GM21390 (cell line): ENCODE measurements around the gene MAP4K5.

Experiments used
- ATAC-seq: cut with Tn5 transposase; IDR thresholded peaks from one replicate; pipeline ENCODE4 v1.9.1; 2021; ENCODE audit not compliant: unreplicated experiment

The MAP4K5 gene

DNA sequence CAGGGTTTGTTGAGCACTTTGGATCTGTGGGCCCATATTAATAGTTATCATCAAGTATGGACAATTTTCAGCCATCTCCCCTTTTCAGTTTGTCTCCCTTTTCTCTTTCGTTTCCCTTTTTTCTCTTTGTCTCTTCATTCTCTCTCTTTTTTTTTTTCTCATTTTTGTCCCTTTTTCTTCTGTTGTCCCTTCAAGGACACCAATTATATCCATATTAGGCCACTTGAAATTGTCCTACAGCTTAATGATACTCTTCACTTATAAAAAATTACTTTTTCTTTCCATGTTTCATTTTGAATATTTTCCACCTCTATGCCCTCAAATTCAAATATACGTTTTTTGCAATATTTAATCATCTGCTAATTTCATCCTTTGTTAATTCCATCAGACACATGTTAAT lies 53.3 kb downstream of the MAP4K5 start:
- no peak for ATAC-seq

DNA sequence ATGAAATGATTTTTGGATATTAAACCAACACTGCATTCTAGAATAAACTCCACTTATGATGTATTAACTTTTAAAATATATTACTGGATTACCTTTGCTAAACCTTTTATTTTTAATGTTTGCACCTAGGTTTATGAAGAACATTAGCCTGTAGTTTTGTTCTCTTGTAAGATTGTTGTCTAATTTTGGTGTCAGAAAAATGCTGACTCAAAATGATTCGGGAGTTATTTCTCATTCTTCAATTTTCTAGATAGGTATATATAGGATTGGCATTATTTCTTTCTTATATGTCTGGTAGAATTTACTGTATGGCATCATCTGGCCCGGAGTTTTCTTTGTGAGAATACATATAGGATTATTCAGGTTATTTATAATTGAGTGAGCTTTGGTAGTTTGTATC lies 54.6 kb downstream of the MAP4K5 start:
- no peak for ATAC-seq

DNA sequence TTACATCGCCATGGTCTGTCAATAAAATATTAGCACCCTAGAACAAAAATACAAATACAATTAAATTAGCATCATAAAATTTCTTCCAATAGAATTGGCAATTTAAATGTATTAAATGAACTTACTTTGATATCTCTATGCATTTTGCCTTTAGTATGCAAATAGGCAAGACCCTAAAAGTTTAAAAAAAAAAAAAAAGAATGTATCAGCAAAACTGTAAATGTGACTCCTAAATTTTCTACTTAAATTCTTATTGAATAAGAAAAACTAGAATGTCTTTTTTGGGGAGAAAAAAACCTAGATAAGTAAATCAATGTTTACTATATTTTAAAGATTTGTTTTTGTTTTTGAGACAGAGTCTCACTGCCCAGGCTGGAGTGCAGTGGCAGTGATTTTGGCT lies 56.2 kb downstream of the MAP4K5 start:
- ATAC-seq: no peak

DNA sequence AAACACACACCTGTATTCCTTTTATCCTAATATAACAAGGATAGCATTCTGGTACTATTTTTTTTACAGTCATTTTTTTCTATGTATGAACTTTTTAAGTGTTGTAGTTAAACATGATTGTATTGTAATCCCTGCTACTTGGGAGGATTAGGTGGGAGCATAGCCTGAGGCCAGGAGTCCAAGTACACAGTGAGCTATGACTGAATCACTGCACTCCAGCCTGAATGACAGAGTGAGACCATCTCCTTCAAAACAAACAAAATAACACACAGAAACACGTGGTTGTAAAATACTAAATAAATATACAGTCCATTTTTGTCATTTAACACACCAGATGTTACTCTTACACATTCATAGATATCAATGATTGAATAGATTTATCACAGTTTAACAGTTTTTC lies 56.9 kb downstream of the MAP4K5 start:
- no peak for ATAC-seq

DNA sequence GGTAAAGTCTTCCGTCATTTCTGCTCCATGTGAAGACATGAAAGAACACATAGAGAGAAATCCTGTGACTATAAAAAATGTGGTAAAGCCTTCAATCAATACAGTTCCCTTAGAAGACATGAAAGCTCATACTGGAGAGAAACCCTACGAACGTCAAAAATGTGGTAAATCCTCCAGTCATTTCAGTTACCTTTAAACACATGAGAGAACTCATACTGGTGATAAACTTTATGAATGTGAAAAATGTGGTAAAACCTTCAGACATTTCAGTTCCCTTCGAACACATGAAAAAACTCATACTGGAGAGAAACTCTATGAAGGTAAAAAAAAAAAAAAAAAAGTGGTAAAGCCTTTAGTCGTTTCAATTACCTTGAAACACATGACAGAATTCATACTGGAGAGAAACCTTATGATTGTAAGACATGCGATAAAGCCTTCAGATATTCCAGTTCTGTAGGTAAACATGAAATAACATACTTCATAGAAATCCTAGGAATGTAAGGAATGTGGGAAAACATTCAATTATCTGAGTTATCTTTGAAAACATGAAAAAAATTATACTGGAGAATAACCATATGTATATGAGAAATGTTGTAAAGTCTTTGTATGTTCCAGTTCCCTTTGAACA lies 60.4 kb downstream of the MAP4K5 start:
- no peak for ATAC-seq

DNA sequence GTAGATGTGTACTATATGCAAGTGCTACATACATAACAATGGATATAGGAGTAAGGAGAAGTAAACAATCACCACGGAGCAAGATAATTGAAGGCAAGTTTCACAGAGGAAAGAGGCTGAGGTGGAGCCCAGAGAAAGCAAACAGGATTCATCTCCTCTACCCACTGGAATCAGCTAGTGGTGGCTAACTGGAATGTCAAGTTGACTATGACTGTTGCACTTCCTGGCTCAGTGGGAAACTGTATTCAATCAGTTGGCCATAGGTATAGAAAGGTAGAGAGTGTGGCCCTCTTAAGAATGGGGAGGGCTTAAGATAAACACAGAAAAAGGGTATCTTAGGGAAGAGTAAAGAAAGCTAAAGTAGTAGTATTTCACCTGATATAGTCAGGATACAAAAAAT lies 62.4 kb downstream of the MAP4K5 start:
- no peak for ATAC-seq

DNA sequence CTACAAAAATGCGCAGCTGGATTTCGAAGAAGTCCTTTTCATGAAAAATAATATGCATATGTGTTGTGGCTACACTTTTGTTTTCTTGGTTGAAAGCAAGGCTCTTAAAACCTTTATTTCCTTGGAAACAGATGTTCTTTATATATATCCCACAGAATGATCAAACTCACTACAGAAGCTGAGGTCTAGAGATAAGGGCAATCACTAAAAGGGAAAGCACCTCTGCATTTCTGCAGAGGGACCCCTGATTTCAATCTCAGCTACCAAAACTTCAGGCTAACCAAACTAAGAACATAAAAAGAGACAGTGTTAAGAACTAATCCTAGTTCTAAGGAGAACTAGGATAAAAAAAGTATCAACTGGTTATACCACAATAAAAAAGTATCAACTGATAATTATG lies 70.3 kb downstream of the MAP4K5 start:
- ATAC-seq: no peak

DNA sequence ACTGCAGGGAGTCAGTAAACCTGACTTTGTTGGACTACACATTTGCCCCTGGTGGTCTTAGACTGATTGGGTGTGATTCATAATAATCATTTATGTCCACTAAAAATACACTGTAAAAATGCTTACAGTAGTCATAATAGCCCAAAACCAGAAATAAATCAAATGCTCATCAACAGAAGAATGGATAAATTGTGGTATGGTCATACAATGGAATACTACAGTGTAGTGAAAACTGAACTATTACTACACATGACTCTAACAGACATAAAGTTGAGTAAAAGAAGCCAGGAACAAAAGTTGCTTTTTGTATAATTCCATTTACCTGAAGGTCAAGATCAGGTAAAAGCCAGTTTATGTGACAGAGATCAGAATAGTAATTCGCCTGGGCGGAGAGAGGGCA lies 78.5 kb downstream of the MAP4K5 start:
- no peak for ATAC-seq

DNA sequence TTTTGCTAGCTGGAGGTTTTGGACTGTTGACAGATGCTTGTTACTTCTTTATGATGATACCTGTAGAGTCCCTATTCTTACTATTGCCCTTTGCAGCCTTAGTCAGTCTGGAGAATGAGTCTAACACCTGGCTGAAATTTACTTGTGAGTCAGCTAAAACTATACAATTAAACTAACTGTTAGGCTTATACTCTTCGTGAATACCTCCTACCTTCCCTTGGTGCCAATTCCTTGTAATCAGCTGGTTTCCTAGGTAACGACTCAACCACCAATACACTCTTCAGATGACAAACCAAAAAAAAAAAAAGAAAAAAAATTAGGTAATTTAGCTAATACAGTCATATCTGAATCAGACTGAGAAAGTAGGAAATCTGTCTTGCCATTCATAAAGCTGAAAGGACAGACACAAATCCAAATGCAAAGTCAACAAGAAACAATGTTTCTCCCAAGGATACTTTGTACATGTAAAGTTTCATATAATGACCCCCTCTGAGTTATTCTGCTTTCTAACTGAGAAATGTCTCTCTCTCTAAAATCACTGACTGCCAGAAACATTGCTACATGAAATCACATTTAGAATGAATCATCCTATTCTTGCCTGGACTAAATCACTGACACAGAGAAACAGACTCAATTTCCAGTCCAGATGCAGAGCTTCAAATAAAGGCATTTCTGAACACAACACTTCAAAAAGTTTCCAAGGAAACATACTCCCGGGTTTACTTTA lies 79.2 kb downstream of the MAP4K5 start:
- ATAC-seq: no peak

DNA sequence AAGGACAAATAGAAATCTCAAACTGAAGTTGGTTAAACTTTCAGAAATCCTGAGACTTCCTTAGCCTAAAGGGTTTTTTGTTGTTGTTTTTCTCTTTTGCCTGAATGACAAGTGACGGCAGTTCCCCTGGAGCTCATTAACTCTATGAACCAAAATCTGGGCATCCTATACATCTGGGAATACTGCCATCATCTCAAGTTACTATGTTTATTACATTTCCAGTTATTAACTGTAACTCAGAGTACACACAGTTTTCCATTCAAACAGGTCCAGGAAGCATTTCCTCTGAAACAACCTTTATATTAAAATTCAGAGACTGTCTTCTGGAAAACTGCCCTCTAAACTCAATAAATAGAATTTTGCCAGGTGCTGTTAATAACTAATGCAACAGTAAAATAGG lies 80.1 kb downstream of the MAP4K5 start:
- no peak for ATAC-seq

DNA sequence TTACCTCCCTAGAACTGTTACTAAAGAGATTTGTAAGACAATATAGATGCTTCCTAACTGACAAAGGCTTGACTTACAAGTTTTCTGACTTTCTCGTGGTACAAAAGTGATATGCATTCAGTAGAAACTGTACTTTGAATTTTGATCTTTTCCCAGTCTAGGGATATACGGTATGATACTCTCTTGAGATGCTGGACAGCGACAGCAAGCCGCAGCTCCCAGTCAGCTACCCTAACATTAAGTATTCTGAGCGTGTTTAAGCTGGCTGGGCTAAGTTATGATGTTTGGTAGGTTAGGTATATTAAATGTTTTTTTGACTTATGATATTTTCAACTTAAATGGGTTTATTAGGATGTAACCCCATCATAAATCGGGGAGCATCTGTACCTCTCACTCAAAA lies 80.5 kb downstream of the MAP4K5 start:
- ATAC-seq: no peak

DNA sequence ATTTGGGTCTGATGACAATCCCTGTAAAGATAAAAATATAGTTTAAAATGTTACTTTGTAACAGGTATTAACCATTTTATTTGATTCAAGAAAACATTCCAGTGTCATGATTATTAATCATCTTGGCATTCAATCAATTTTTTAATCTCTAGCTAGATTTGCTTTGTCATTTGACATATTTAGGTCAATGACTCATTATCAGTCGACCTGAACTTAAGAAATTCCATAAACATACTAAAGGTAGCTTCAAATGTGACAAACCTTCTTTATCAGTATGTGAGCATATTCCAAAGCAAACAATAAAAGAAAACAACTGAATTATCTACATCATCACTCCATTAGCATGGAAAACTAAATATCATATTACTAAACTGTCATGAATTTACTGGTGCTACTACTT lies 84.9 kb downstream of the MAP4K5 start:
- ATAC-seq: no peak

DNA sequence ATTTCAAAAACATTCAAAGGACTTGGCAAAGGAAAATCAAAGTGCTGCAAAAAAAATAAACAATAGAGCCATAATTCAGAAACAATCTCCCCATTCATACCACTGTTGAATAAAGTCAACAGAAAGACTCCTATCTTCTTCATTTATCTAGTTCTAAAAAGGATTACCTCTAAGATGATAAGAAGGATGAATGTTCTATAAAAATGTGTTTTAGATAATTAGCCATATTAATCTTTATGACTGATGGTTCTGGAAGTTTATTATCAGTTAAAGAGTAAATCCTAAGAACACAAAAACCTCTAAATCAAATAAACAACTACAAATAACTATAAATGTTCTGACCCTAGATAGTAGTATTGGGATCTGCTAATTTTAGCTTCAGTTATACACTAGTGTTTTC lies 97.8 kb downstream of the MAP4K5 start:
- no peak for ATAC-seq

DNA sequence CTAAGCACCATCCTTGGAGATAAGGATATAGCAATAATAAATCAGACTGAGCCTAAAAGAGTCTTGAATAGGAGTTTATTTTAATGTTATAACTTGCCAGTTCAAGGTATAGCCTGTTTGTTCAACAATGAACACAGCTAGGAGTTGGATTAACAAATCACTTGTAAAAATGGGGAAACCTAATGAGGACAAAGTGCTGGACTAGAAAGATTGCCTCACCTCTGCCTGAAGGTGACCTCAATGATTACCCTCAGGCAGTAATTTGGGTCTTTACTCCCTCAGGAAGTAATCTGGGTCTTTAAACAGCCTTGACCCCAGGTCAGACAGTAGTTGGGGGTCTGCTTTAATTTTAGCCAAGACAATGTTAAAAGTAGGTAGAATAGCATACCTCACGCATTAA lies 100.2 kb downstream of the MAP4K5 start:
- ATAC-seq: no peak

DNA sequence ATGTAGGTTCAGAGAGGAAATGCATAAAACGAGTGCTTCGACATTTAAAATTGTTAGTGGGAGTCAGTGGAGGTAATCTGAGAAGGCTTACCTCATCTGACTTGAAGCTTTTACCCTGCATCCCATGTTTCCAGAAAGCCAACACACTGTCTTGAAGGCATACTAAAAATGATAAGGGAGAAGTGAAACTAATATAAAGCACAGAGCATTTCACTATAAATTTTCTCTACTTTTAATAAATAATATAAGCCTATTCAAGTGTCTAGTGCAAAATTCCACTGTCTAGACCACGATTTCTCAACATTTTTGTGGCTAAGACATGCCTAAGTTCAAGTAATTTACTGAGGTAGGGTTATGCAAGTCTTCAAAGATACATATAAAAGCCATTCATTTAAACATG lies 106.6 kb downstream of the MAP4K5 start:
- ATAC-seq: no peak

DNA sequence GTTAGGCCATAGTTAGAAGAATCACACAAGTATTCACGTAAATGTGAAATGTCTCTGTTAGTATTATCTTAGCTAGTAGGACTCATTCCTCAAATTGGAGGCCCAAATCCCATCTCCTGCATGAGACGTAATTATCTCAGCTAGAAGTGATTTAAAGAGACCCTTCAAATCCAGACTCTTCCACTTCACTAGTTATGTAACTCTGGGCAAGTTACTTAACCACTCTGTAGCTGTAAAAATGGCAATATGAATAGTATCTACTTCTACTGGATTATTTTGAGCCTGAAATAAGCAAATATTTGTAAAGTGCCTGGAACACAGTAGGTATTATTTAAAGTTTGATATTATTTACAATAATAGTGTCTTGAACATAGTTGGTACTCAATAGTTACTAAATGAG lies 107.3 kb downstream of the MAP4K5 start:
- no peak for ATAC-seq

DNA sequence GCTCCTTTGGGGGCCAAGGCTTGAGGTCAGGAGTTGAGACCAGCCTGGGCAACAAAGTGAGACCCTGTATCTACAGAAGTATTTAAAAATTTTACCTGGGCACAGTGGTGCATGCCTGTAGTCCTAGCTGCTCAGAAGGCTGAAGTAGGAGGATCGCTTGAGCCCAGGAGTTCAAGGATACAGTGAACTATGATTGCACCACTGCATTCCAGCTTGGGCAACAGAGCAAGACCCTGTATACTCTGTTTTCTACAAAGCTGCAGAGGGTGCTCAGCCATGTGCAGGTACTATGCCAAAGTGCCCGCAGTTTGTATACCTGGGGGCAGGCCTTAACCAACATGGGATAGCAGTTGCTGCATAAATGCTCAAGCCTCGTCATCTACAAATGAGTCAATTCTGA lies 108.8 kb downstream of the MAP4K5 start:
- no peak for ATAC-seq

DNA sequence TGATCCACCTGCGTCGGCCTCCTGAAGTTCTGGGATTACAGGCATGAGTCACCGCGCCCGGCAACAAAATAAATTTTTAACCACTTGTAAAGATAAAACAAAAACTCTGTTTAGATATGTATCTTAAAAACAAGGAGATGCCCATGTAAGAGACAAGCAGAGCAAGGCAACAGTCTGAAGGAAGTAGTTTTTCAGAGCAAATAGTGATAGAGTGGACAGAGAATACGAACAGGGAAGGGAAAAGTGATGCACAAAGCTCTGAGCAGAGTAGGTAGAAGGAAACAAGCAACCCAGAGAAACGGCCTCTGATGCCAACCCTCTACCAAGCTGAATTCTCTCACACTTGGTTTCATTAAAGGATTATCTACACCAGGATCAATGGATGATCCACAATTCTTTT lies 110.9 kb downstream of the MAP4K5 start:
- no peak for ATAC-seq

DNA sequence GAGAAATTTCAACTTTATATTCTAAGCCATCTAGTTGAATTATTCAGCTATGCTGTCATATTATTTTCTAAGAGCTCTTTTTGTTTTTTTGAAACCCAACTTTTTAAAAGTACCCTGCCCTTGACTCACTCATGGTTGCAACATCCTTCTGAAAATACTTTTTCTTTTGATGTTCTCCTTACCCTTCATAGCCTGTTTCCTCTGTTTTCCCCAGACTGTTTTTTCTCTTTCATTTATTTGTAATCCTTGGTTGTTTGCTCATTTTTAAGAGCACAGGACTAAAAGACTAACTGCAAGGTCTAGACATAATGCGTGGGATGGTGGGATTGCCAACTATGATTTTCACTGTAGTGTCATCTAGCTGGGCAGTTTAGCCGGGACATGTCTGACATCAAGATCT lies 114.5 kb downstream of the MAP4K5 start:
- ATAC-seq: no peak

DNA sequence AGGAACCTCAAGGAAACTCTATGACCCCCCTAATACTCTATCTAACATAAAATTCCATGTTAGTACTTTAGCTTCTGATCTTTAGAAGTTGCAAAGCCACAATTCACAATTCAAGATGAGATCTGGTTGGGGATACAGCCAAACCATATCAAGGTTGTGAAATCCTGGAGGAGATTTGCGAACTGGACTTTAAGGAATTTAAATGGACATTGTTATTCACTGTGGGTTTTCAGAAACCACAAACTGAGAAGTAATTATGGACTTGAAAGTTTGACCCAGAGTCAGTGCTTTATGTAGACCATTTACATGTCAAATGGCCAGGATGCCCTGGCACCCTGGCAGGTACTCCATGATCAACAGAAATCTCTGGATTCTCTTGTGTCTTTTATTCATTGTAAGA lies 121.4 kb downstream of the MAP4K5 start:
- no peak for ATAC-seq

DNA sequence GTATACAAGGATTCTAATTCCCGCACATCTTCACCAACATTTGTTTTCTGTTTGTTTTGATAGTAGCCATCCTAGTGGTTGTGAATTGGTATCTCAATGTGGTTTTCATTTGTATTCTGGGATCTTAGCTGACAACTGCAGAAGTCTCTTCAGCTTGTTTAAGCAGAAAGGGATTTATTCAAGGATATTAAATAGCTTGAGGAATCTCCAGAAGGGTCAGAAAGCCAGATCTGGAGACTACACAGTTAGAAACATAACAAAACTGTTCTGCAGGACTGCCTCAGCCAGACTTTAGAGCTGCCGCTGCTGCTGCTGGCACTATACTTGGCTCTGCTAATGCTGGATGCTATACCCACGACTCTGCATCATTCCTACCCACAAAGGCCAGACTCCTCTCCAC lies 122.3 kb downstream of the MAP4K5 start:
- no peak for ATAC-seq

DNA sequence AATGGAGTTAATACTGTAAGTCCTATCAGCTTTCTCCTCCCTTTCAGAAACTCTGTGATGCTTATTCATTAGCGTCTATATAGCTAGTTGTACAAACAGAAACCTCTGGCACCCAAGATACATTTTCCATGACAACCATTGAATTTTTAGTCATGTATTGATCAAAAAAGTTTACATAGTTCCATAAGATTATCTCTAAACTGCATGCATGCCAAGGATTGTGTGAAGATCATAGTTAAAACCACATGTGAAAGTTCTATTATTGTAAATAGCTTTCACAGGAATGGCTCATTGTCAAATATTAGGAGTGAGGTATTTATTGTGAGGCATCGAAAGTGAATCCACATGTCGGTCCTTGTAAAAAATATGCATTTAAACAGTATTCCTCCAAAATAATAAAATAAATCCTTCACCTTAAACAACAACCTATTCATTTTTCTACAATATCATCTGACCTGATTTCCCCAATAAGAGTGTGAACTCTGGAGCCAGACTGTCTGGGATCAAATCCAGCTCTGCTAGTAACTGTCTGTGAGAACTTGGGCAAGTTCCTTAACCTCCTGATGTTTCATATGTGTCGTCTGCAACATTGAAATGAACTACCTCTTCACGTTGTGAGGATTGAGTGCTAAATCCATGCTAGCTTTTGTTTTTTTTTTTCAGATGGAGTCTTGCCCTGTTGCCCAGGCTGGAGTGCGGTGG lies 125.1 kb downstream of the MAP4K5 start:
- ATAC-seq: no peak
